GM18499 (cell line): ENCODE data around the gene ERLEC1.
"Not testable (repeated sequence)": the region's sequence is repeated elsewhere in the genome, so short reads cannot be mapped to it uniquely, and the experiment has no call there.

Experiments used
- ATAC-seq: cut with Tn5 transposase; IDR thresholded peaks from one replicate; pipeline ENCODE4 v1.9.1; 2021; ENCODE audit warnings: moderate number of reproducible peaks; ENCODE audit not compliant: insufficient read depth, unreplicated experiment

Gene ERLEC1

DNA sequence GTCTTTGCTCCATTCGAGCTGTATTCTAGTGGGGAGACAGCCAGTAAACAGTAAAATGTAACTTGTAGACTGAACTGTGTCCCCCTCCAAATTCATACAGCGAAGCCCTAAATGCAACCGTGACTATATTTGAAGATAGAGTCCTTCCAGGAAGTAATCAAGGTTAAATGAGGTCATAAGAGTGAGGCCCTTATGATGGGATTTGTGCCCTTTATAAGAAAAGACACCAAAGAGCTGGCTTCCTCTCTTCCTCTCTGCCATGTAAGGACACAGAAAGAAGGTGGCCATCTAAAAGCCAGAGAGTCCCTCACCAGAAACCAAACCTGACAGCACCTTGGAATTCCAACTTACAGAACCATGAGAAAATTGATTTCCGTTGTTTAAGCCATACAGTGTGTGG, 41.5 kb downstream of the ERLEC1 start:
- no peak for ATAC-seq

DNA sequence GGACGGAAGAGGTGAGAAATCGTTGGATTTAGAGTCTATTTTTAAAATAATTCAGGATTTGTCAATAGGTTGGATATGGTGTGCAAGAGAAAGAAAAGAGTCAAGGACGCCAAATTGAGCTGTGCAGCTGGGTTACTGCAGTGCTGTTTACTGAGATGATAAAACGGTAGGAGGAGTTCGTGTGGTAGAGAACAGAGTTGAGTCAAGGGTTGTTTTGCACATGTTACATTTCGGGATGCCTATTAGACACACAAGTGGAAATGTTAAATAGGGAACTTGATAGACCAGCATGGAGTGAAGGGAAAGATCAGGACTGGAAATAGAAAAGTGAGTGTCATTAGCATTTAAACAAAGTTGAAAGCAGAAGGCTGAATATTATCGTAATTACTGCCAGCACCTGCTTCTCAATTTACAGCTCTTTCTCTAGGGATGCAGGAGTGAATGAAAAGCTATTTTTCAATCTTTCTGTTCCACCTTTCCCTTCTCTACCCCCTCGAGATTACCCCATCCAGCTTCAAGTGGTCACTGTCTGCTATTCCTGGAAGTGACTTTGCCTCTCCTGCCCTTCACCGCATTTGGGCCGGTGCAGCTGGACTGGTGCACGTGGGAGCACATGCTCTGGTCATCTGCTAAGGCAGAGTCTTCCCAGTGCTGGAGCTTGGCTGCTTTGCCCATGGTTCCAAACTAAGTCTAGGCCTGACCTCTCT, 42.6 kb downstream of the ERLEC1 start:
- ATAC-seq = no peak

DNA sequence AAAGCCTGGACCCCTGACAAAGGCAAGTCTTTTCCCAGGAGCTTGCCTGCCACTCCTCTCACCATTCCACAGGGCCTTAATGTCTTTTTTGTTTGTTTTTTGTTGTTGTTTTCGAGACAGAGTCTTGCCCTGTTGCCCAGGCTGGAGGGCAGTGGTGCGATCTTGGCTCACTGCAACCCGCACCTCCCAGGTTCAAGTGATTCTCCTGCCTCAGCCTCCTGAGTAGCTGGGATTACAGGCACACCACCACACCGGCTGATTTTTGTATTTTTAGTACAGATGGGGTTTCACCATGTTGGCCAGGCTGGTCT, 43.1 kb downstream of the ERLEC1 start:
- not testable (repeated sequence) for ATAC-seq

DNA sequence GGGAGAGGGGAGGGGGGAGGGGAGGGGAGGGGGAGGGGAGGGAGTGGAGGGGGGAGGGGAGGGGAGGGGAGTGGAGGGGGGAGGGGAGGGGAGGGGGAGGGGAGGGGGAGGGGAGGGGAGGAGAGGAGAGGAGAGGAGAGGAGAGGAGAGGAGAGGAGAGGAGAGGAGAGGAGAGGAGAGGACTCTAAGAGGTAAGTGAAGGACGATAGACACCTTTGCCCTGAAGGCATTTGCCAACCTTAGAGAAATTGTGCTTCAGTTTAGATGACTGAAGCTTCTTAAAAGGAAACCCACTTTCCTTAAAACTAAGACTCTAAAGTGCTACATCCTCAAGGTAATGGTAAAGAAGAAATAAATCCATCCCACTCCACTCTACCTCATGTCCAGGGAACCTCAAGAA, 53.7 kb downstream of the ERLEC1 start:
- no peak for ATAC-seq

DNA sequence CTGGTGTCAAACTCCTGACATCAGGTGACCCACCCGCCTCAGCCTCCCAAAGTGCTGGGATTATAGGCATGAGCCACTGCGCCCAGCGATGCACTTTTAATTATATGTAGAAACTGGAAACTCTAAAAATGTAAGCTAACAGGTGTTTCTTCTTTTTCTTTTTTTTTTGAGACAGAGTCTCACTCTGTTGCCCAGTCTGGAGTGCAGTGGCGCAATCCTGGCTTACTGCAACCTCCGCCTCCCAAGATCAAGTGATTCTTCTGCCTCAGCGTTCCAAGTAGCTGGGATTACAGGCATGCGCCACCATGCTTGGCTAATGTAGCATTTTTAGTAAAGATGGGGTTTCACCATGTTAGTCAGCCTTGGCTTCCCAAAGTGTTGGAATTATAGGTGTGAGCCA, 54.8 kb downstream of the ERLEC1 start:
- not testable (repeated sequence) for ATAC-seq

DNA sequence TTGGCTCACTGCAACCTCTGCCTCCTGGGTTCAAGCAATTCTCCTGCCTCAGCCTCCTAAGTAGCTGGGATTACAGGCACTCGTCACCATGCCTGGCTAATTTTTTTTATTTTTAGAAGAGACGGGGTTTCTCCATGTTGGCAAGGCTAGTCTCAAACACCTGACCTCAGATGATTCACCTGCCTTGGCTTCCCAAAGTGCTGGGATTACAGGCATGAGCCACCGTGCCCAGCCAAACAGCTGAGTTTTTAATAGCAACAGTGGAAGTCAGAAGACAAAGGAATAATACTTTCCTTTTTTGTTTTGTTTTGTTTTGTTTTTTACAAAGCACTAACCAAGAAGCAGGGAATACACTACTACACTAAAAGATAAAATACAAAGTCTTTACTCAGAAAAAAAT, 56.0 kb downstream of the ERLEC1 start:
- no peak for ATAC-seq

DNA sequence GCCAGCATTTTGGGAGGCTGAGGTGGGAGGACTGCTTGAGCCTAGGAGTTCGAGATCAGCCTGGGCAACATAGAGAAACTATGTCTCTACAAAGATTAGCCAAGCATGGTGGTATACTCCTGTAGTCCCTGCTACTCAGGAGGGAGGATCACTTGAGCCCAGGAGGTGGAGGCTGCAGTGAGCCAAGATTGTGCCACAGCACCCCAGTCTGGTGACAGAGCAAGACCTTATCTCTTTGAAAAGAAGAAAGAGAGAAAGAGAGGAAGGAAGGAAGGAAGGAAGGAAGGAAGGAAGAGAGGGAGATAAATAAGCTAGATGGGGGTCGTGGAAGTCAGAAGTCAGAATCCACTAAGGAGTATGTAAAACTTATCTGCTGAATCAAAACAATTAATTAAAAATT, 56.8 kb downstream of the ERLEC1 start:
- ATAC-seq = no peak

DNA sequence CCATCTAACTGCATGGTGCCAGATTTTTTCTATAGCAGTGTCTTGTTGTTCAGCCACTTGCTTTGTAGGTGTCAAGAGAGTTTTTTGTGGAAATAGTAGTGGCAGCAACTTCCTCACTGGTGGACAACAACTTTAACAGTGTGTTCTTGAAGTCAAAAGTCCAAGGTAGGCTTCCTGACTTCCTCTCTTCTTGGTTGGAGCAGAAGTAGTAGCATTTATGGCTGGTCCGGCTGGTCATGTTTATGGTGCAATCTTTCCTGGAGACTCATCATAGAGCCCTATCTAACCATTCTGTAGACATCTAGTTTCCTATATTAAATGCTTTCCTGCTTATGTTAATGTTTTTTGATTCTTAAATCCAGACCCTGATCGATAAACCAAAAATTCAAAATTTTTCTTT, 61.2 kb downstream of the ERLEC1 start:
- no peak for ATAC-seq

DNA sequence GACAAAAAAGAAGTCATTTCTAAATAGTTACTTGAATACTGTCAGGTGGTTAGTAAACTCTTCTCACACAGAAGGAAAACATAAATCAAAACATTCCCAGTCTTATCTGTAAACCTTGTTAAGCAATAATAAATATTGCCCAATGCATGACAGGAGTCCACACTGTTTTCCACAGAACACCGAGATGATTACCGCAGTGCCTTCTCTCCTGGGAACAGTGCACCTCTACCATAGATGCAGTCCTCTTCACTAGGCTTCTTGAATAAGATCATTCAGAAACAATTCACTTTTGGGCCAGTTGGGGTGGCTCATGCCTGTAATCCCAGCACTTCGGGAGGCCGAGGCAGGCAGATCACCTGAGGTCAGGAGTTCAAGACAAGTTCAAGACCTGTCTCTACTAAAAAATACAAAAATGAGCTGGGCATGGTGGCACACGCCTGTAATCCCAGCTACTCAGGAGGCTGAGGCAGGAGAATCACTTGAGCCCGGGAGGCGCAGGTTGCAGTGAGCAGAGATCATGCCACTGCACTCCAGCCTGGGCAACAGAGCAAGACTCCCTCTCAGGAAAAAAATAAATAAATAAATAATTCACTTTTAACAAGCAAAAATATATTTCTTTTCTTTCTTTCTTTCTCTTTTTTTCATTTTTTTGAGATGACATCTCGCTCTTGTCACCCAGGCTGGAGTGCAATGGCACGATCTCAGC, 64.4 kb downstream of the ERLEC1 start:
- ATAC-seq = not testable (repeated sequence)

DNA sequence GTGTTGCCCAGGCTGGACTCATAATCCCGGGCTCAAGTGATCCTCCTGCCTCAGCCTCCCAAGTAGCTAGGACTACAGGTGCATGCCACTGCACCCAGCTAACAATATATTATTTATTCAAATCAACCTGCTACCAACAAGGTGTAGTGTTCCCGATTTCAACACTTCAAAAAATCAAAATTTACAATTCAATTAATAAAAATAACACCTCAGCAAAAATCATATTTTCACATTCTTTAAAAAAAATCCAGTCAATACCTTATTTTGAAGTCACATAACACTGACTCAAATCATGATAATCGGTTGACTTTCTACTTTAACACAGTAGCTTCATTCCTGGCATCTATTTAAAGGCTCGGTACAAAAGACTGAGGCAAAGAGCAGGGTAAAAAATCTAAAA, 65.7 kb downstream of the ERLEC1 start:
- ATAC-seq = no peak

DNA sequence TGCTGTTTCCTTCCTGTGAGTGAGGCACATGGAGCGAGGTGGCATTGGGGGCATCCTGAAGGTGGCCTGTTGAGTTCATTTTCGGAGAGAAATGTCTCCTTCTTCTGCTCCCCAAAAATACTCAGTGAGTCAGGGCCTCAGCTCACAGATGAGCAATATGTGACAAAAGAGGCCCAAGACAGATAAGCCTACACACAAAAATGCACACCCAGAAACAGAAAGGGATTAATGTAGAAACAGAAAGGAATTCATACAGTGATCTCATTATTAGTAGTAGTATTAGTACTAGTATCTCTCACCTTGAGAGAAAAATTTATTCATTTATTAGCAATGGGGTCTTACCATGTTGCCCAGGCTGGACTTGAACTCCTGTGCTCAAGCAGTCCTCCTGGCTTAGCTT, 67.8 kb downstream of the ERLEC1 start:
- no peak for ATAC-seq

DNA sequence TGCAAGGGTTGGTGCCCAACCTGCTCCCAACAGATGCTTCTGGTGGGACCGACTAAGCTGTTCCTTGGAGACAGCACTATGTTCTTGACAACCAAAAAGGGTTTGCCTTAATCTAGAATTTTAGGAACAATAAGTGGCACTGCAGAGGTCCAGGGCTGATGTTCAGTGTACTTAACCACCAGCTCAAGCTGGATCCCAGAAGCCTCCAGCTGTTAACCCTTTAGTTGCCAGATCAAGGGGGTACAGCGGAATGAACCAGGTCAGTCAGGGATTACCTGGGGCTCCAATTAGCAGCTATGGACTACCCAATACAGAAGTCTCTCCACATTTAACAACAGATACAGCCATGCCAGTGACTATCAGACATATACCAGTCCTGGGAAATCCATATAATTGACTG, 69.4 kb downstream of the ERLEC1 start:
- no peak for ATAC-seq

DNA sequence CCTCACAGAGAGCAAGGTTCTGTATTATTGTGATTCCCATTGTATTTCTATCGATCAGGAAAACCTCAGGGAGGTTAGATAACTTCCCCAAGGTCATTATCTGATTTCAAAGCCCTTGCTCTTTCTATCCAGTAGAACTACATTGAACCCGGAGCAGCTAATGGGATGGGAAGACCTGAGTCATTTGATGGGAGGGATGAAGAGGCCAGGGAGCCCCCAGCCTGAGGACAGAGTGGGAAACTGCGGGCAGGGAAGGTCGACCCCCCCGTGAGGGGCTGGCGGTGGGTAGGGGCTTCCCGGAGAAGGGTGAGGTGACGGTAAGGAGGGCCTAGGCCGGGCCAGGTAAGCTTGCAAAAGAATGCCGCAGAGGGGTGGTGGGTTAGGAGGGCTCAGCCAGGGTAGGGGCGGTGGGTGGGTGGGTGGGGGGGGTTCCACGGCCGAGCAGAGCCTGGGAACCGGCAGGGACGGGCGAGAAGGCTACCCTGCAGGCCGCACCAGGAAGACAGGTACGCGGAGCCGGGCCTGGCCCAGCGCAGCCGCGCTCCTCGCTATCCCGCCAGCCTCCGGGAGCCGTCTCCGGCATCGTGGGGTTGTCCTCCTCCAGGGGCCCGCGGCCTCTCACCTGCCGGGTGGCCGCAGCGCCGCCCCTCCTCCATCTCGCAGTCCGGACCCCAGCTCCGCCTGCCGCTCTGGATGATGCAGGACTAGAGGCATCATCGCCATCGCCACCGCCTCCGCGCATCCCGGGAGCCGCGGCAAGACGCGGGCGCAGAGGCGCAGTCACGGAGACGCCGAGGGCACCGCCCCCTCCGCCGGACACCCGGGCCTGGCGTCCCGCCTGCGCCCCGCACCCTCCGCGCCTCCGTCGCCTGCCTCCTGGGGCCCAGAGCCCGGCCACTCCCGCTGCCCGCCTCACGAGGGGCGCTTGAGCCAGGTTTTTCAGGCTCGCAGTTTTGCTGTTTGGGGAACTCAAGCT, 72.7 kb downstream of the ERLEC1 start, which contains the start of gene GPR75:
TSS of gene GPR75 (minus strand) at position 762 of the 976 bp plus-strand sequence. CDS start 5,211 bp downstream, outside the sequence.
- no peak for ATAC-seq

DNA sequence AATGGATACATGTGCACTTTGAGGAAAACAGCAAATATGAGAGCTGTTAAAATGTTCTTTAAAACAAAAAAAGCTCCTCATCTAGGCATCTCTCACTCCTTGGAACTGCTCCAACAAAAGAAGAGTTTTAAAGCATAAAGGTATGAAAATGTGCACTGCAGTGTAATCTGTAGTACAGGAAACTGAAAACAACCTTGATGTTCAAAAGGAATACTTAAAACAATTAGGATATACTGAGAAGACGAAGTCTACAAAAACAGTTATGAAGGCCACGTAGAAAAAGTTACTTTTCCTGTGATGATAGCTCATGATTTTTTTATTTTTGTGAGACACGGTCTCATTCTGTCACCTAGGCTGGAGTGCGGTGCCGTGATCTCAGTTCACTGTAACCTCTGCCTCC, 75.0 kb downstream of the ERLEC1 start:
- ATAC-seq = no peak

DNA sequence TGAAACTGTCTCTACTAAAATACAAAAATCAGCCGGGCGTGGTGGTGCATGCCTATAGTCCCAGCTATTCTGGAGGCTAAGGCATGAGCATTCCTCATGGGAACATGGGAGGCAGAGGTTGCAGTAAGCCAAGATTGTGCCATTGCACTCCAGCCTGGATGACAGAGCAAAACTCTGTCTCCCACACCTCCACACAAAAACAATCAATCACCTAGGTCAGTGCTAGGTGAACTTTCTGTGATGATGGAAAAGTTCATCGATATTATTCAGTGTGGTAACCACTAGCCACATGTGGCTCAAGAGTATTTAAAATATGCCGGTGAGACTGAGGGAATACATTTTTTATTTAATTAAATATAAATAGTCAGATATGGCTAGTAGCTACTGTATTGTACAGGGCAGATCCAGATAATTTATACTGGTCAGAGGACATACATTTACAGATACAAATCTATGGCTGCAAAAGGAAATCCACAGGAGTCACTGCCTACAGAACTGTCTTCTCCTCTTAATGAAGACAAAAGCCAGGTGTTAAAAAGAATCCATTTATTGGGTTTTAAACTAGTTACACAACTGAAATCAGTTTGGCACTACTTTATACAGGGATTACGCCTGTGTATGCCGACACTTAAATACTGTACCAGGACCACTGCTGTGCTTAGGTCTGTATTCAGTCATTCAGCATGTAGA, 76.8 kb downstream of the ERLEC1 start:
- ATAC-seq = no peak

DNA sequence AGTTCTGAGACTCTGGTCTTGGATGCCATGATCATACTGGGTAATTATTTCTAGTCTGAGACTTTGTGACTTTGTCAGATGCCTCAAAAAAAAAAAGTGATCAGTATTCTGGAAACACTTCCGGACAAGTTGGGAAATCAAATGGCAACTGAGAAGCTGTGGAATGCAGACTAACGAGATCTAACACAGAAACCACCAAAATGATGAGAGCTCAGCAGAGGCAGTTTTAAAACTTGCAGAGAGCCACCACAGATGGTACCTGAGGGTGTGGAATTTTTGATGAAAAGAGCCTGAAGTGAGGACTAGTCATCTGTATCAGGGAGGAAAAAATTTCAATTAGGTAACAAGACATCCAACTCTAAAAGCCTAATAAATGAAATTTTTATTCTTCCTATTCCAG, 78.4 kb downstream of the ERLEC1 start:
- no peak for ATAC-seq

DNA sequence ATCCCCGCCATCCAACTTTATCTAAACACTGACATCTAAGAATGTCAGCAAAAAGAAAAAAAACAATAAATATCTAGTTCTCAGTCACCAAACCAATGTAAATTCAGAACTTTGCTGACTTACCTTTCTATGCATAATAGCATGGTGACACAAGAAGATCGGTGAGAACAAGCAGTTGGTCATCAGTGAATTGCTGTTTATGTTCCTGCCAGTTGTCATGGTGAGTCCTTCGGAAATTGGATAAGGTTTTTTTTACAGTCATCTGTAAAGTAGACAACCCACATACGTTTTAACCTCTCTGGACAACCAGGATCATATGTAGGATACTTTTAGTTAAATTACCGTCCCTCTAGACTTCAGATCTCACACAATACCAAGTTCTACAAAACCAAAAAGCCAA, 79.1 kb downstream of the ERLEC1 start:
- no peak for ATAC-seq

DNA sequence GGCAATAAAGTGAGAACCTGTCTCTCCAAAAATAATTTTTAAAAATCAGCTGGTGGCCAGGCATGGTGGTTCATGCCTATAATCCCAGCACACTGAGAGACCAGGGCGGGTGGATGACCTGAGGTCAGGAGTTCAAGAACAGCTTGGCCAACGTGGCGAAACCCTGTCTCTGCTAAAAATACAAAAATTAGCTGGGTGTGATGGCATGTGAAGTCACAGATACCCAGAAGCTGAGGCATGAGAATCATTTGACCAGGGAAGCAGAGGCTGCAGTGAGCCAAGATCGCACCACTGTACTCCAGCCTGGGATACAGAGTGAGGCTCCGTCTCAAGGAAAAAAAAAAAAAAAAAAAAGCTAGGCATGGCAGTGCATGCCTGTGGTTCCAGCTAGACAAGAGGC, 80.3 kb downstream of the ERLEC1 start:
- ATAC-seq = no peak

DNA sequence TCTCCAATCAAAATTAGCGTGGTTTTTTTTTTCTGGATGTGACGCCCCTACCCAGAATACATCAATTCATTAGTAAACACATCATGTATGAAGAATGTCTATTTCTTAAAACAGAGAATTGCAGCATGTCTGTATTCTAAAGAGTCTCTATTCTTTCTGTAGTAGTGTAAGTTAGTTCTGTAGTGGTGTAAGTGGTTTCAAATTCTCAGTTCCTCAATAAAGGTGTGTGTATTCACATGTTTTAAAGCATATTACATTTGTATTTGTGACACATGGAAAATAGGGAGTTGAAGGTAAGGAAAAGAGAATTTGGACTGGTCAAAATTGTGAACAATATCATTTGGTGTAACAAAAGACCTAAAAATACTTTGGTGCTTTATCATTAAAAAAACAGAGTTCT, 80.9 kb downstream of the ERLEC1 start:
- ATAC-seq = no peak
